Peyer's patch (tissue), 4 donors: Measurements from ENCODE around the gene VSTM2L.
"Not testable (repeated sequence)": the region's sequence is repeated elsewhere in the genome, so short reads cannot be mapped to it uniquely, and the experiment has no call there.

ENCODE experiments used
- POLR2A ChIP-seq, 2 donors: fragments of 450-650 bp; IDR thresholded peaks; one replicate each; pipeline ENCODE4 v1.5.1; 2017; ENCODE audit warnings: antibody characterized with exemption in 2 of 2, mild to moderate bottlenecking in 2 of 2, moderate library complexity in 2 of 2
- TF ChIP-seq, protein P1 (sequence below), 6 experiments: fragments of 450-650 bp in 4 of 6; fragments of 200-600 bp in 2 of 6; sonication (generic) in 1 of 6; IDR thresholded peaks; one replicate each; pipeline ENCODE4 v1.5.1; 2017 to 2019; ENCODE audit warnings: antibody characterized with exemption in 6 of 6, mild to moderate bottlenecking in 3 of 6, moderate library complexity in 1 of 6

DNA sequence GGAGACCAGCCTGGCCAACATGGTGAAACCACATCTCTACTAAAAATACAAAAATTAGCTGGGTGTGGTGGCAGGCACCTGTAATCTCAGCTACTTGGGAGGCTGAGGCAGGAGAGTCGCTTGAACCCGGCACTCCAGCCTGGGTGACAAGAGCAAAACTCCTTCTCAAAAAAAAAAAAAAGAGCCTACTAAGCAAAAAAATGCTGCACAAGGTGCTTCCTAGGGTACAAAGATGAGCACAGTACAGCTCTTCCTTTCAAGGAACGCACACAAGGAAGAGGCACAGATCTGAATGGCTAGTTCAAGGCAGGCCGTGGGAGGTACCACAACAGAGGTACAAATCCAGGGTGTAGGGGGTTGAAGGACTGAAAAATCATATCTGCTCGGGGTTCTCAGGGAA, 46.9 kb upstream of the VSTM2L start:
- TF ChIP-seq, protein P1, sequence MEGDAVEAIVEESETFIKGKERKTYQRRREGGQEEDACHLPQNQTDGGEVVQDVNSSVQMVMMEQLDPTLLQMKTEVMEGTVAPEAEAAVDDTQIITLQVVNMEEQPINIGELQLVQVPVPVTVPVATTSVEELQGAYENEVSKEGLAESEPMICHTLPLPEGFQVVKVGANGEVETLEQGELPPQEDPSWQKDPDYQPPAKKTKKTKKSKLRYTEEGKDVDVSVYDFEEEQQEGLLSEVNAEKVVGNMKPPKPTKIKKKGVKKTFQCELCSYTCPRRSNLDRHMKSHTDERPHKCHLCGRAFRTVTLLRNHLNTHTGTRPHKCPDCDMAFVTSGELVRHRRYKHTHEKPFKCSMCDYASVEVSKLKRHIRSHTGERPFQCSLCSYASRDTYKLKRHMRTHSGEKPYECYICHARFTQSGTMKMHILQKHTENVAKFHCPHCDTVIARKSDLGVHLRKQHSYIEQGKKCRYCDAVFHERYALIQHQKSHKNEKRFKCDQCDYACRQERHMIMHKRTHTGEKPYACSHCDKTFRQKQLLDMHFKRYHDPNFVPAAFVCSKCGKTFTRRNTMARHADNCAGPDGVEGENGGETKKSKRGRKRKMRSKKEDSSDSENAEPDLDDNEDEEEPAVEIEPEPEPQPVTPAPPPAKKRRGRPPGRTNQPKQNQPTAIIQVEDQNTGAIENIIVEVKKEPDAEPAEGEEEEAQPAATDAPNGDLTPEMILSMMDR (IDR thresholded peaks at IDR 0.05): not testable (repeated sequence)
- TF ChIP-seq POLR2A (IDR thresholded peaks at IDR 0.05): not testable (repeated sequence)
